PC-9 (cell line): ENCODE measurements around the gene CDK9. TPM values are rescaled to one million over a fixed set of nuclear protein-coding genes. Genes with fewer than 3 reads are reported as not detected.

Source experiments
- BruUV-seq: library from RNA; stranded (reverse); fragments of 400-500 nt; replicated peaks from 2 replicates; lab custom pipeline; 2021; lab: Mats Ljungman, UMichigan
- CTCF ChIA-PET: fragments of 300-600 bp; sonication (Branson Sonifier 250); formaldehyde crosslinking; loops from one replicate; lab custom pipeline; 2022; ENCODE audit warnings: antibody characterized with exemption; lab: Charles Lee
- POLR2A ChIA-PET: fragments of 300-600 bp; sonication (Branson Sonifier 250); formaldehyde crosslinking; loops from one replicate; lab custom pipeline; 2022; ENCODE audit warnings: antibody characterized with exemption; ENCODE audit not compliant: unreplicated experiment; lab: Charles Lee
- DNase-seq, 2 experiments: peaks; one replicate each; pipeline versions ENCODE4 v3.0.0 to v3.0.0-alpha.2; 2015 to 2022; ENCODE audit warnings: mixed read lengths in 1 of 2
- H2AFZ ChIP-seq: fragments of 200-600 bp; sonication (generic); 2 replicates; pipeline ENCODE4 v1.8.1; 2017; ENCODE audit warnings: antibody characterized with exemption
- H3F3A ChIP-seq: fragments of 200-600 bp; sonication (generic); 2 replicates; pipeline ENCODE4 v1.8.1; 2017; ENCODE audit warnings: antibody characterized with exemption, mild to moderate bottlenecking, low read depth; ENCODE audit not compliant: insufficient read depth
- H3K27ac ChIP-seq: fragments of 200-600 bp; sonication (generic); 2 replicates; pipeline ENCODE4 v1.6.1; 2016; ENCODE audit warnings: mixed run types
- H3K27me3 ChIP-seq: fragments of 200-600 bp; sonication (generic); 2 replicates; pipeline ENCODE4 v1.6.1; 2016; ENCODE audit warnings: low read depth, mixed run types; ENCODE audit not compliant: insufficient read depth
- H3K36me3 ChIP-seq: fragments of 200-600 bp; sonication (generic); 2 replicates; pipeline ENCODE4 v1.6.1; 2016; ENCODE audit warnings: low read depth, mixed run types
- H3K4me1 ChIP-seq: fragments of 200-600 bp; sonication (generic); replicated peaks from 2 replicates; pipeline ENCODE4 v1.6.1; 2016; ENCODE audit warnings: mixed run types; ENCODE audit not compliant: insufficient read depth
- H3K4me2 ChIP-seq: fragments of 200-600 bp; sonication (generic); 2 replicates; pipeline ENCODE4 v1.6.1; 2017; ENCODE audit warnings: mixed run types
- H3K4me3 ChIP-seq: fragments of 200-600 bp; sonication (generic); 2 replicates; pipeline ENCODE4 v1.6.1; 2016; ENCODE audit warnings: mixed run types
- H3K79me2 ChIP-seq: fragments of 200-600 bp; sonication (generic); 2 replicates; pipeline ENCODE4 v1.6.1; 2017; ENCODE audit warnings: low read depth, mixed run types
- H3K9me2 ChIP-seq: fragments of 200-600 bp; sonication (generic); 2 replicates; pipeline ENCODE4 v1.8.1; 2017; ENCODE audit warnings: mild to moderate bottlenecking; ENCODE audit not compliant: insufficient read depth
- H3K9me3 ChIP-seq: fragments of 200-600 bp; sonication (generic); 2 replicates; pipeline ENCODE4 v1.8.1; 2016; ENCODE audit warnings: low read depth; ENCODE audit not compliant: insufficient read depth
- H4K20me1 ChIP-seq: fragments of 200-600 bp; sonication (generic); 2 replicates; pipeline ENCODE4 v1.8.1; 2017; ENCODE audit not compliant: insufficient read depth
- CTCF ChIP-seq: fragments of 200-600 bp; sonication (generic); conservative IDR thresholded peaks from 2 replicates; pipeline ENCODE4 v1.6.1; 2017; ENCODE audit warnings: mixed run types, antibody characterized with exemption, mild to moderate bottlenecking, moderate library complexity
- EZH2 ChIP-seq: fragments of 200-600 bp; sonication (generic); IDR thresholded peaks from 2 replicates; pipeline ENCODE4 v1.8.0; 2017; ENCODE audit warnings: antibody characterized with exemption, low read depth
- intact Hi-C: fragments of 100-400 bp; cut with micrococcal nuclease; formaldehyde crosslinking; loops from one replicate; pipeline ENCODE4 v1.10.0; 2022; ENCODE audit not compliant: unreplicated experiment
- total RNA-seq: library from RNA; stranded (reverse); gene quantifications from 2 replicates; pipeline ENCODE4 v1.2.3, GENCODE V29; 2021

The CDK9 gene
- total RNA-seq, 1 experiment from 2014 or later: 93.8 TPM

GRCh38 chr9:127761491-127761956, 24.3 kb upstream of the CDK9 start:
- TF ChIP-seq CTCF (no peak), EZH2 (no peak)
- no peak overlapping the region for H2AFZ ChIP-seq
- no peak overlapping the region for H3K4me3 ChIP-seq
- H3K9me3 ChIP-seq: no peaks in the 10 kb centered on the region
- DNase-seq: no peak
- H3K27ac ChIP-seq: no peak overlapping the region
- H3K4me1 ChIP-seq: no peaks in the 10 kb centered on the region
- H3K27me3 ChIP-seq: peaks cover 40% of the 10 kb centered on the region
- no peak overlapping the region for H3K4me2 ChIP-seq
- H3K79me2 ChIP-seq: no peaks in the 10 kb centered on the region
- no TSS peak for BruUV-seq
- H3F3A ChIP-seq: no peaks in the 10 kb centered on the region
- intact Hi-C loops: no loop called here
- CTCF ChIA-PET: interaction anchor here (0.6 kb wide), 1 partner anchor 10 kb away, joined by 3 read pairs; no protein-coding TSS in a partner anchor
- POLR2A ChIA-PET: no interaction called here
- no peaks in the 10 kb centered on the region for H3K36me3 ChIP-seq
- H3K9me2 ChIP-seq: no peaks in the 10 kb centered on the region
- H4K20me1 ChIP-seq: no peaks in the 10 kb centered on the region

GRCh38 chr9:127762111-127762676, 23.6 kb upstream of the CDK9 start:
- TF ChIP-seq CTCF (no peak), EZH2 (no peak)
- Histone ChIP-seq H3K79me2 (no peaks in the 10 kb centered on the region), H2AFZ (no peak overlapping the region), H4K20me1 (no peaks in the 10 kb centered on the region), H3K4me1 (no peaks in the 10 kb centered on the region), H3K9me2 (no peaks in the 10 kb centered on the region), H3K27ac (no peak overlapping the region), H3K36me3 (no peaks in the 10 kb centered on the region), H3K9me3 (no peaks in the 10 kb centered on the region), H3K4me2 (no peak overlapping the region), H3K27me3 (peaks cover 40% of the 10 kb centered on the region), H3K4me3 (no peak overlapping the region), H3F3A (no peaks in the 10 kb centered on the region)
- intact Hi-C loops: no loop called here
- ChIA-PET CTCF (no interaction called here), POLR2A (interaction anchor here (0.7 kb wide), 1 partner anchor 9 kb away, joined by 3 read pairs; no protein-coding TSS in a partner anchor)
- DNase-seq: no peak
- no TSS peak for BruUV-seq

- intact Hi-C loops: no loop called here
- Histone ChIP-seq H3K9me3 (no peaks in the 10 kb centered on the region), H3K9me2 (no peaks in the 10 kb centered on the region), H3K4me1 (no peaks in the 10 kb centered on the region), H3K4me3 (no peak overlapping the region), H3K27me3 (peaks cover 40% of the 10 kb centered on the region), H3K4me2 (no peak overlapping the region), H3F3A (no peaks in the 10 kb centered on the region), H3K79me2 (no peaks in the 10 kb centered on the region), H3K36me3 (no peaks in the 10 kb centered on the region), H3K27ac (no peak overlapping the region), H2AFZ (no peak overlapping the region), H4K20me1 (no peaks in the 10 kb centered on the region)
- TF ChIP-seq CTCF: peak; percentile 53
- TF ChIP-seq EZH2: no peak
- no TSS peak for BruUV-seq
- DNase-seq: peak in 1 of 2 experiments; percentile 45
- CTCF ChIA-PET: no interaction called here
- POLR2A ChIA-PET: no interaction called here
These were observed 21.9 kb upstream of the CDK9 start for GRCh38 chr9:127763918-127764384.
